Progenitor cell of endocrine pancreas (in vitro differentiated cells): ENCODE results near the gene NAA10. TPM values are rescaled to one million over a fixed set of nuclear protein-coding genes. Genes with fewer than 3 reads are reported as not detected.

Experiments
- DNase-seq: peaks from one replicate; pipeline ENCODE4 v3.0.0; 2021; ENCODE audit warnings: low spot score; ENCODE audit not compliant: unreplicated experiment
- H3K27ac Mint-ChIP-seq: 2 replicates; pipeline ENCODE4 v1.8.0; 2021; ENCODE audit warnings: mild to moderate bottlenecking, moderate library complexity, mixed read lengths
- H3K27me3 Mint-ChIP-seq: 2 replicates; pipeline ENCODE4 v1.8.0; 2021; ENCODE audit warnings: mixed read lengths
- H3K36me3 Mint-ChIP-seq: 2 replicates; pipeline ENCODE4 v1.8.0; 2022; ENCODE audit warnings: mixed read lengths; ENCODE audit not compliant: insufficient read depth
- H3K4me1 Mint-ChIP-seq: 2 replicates; pipeline ENCODE4 v1.8.0; 2021; ENCODE audit warnings: low read depth, mixed read lengths
- H3K4me3 Mint-ChIP-seq: 2 replicates; pipeline ENCODE4 v1.8.0; 2021; ENCODE audit warnings: low read depth, mild to moderate bottlenecking, moderate library complexity, mixed read lengths
- H3K9me3 Mint-ChIP-seq: 2 replicates; pipeline ENCODE4 v1.8.0; 2021; ENCODE audit warnings: low read depth, mixed read lengths
- total RNA-seq: library from RNA; stranded (reverse); gene quantifications from 2 replicates; pipeline ENCODE4 v1.2.1, GENCODE V29; 2021
- TF ChIP-seq, protein P1 (sequence below): fragments of 200-600 bp; sonication (generic); IDR thresholded peaks from one replicate; pipeline ENCODE4 v1.5.0; 2021; ENCODE audit warnings: antibody characterized with exemption, mild to moderate bottlenecking; ENCODE audit not compliant: unreplicated experiment

NAA10 gene
- total RNA-seq, 1 donor from 2014 or later: 85.3 TPM

DNA sequence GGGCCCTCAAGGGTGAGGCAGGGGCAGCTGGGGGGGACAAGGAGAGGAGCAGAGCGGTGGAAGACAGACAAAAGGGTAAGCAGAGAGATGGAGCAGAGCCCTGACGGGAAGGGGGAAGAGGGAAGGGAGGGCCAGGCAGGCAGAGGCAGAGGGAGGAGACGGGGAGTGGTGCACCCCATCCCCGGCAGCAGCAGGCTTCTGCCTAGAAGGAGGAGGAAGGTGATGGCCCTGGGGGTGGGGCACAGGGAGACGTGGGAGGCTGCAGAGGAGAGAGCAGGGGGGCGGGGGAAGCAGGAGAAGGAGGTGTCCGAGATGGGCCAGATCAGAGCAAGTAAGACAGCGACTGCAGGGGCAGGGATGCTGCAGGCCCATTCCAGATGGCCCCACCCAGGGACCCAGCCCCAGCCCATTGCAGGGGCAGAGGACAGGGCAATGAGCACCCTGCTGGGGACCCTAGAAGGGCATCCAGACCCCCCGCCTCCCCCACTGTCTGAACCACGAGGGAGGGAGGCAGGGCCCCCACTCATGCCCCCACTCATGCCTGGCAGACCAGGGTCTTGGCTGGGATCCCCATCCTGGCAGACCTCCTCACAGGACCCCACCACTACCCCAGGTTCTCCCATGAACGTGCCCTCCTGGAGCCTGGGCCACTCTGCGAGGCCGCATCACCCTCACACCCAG is 51.5 kb downstream of the NAA10 start:
- TF ChIP-seq, protein P1, sequence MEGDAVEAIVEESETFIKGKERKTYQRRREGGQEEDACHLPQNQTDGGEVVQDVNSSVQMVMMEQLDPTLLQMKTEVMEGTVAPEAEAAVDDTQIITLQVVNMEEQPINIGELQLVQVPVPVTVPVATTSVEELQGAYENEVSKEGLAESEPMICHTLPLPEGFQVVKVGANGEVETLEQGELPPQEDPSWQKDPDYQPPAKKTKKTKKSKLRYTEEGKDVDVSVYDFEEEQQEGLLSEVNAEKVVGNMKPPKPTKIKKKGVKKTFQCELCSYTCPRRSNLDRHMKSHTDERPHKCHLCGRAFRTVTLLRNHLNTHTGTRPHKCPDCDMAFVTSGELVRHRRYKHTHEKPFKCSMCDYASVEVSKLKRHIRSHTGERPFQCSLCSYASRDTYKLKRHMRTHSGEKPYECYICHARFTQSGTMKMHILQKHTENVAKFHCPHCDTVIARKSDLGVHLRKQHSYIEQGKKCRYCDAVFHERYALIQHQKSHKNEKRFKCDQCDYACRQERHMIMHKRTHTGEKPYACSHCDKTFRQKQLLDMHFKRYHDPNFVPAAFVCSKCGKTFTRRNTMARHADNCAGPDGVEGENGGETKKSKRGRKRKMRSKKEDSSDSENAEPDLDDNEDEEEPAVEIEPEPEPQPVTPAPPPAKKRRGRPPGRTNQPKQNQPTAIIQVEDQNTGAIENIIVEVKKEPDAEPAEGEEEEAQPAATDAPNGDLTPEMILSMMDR: no peak
- Mint-ChIP-seq H3K9me3 (peaks cover 3% of the 10 kb centered on the region), H3K4me1 (no peaks in the 10 kb centered on the region), H3K27me3 (peaks cover 51% of the 10 kb centered on the region), H3K36me3 (no peaks in the 10 kb centered on the region), H3K27ac (no peak overlapping the region), H3K4me3 (no peak overlapping the region)
- no peak for DNase-seq

DNA sequence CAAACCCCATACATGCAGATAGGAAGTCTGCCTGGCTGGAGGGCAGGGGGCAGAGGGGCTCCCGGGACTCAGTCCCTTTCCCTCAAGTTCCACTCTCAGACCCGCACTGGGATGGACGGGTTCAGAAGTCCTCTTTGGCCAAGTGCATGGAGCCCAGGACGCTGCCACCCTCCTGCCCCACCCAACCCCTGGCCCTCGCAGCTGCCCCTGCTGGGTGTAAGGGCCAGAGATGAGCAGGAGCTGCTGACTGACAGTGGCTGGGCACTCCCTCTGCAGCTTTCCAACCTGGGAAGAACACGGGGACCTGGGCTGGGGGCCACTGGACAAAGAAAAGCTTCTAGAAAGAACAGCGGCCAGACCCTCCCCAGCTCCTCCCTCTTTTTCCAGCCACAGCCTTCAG is 52.3 kb downstream of the NAA10 start:
- H3K27ac Mint-ChIP-seq: no peak overlapping the region
- no peaks in the 10 kb centered on the region for H3K36me3 Mint-ChIP-seq
- H3K4me1 Mint-ChIP-seq: no peaks in the 10 kb centered on the region
- peaks cover 6% of the 10 kb centered on the region for H3K9me3 Mint-ChIP-seq
- peaks cover 48% of the 10 kb centered on the region for H3K27me3 Mint-ChIP-seq
- no peak overlapping the region for H3K4me3 Mint-ChIP-seq
- DNase-seq: no peak
- TF ChIP-seq, protein P1: no peak

- Mint-ChIP-seq H3K36me3 (no peaks in the 10 kb centered on the region), H3K4me3 (no peak overlapping the region), H3K9me3 (peaks cover 6% of the 10 kb centered on the region), H3K4me1 (no peaks in the 10 kb centered on the region), H3K27me3 (peaks cover 43% of the 10 kb centered on the region), H3K27ac (no peak overlapping the region)
- no peak for DNase-seq
- TF ChIP-seq, protein P1: no peak
These were observed 52.7 kb downstream of the NAA10 start for GRCh38 chrX:153882086-153882498.

- no peak for DNase-seq
- Mint-ChIP-seq H3K4me1 (no peaks in the 10 kb centered on the region), H3K36me3 (no peaks in the 10 kb centered on the region), H3K27ac (no peak overlapping the region), H3K4me3 (no peak overlapping the region), H3K9me3 (peaks cover 8% of the 10 kb centered on the region), H3K27me3 (peaks cover 41% of the 10 kb centered on the region)
- TF ChIP-seq, protein P1: no peak
These were observed 53.6 kb downstream of the NAA10 start for GRCh38 chrX:153881281-153881680.

GRCh38 chrX:153880440-153880815 is 54.4 kb downstream of the NAA10 start:
- H3K36me3 Mint-ChIP-seq: no peaks in the 10 kb centered on the region
- H3K4me1 Mint-ChIP-seq: no peaks in the 10 kb centered on the region
- H3K27ac Mint-ChIP-seq: no peak overlapping the region

More at GRCh38 chrX:153880440-153880815, 54.4 kb downstream of the NAA10 start:
- Mint-ChIP-seq H3K27me3 (peaks cover 43% of the 10 kb centered on the region), H3K9me3 (peaks cover 12% of the 10 kb centered on the region), H3K4me3 (no peak overlapping the region)
- TF ChIP-seq, protein P1: no peak
- no peak for DNase-seq
